HEK293 (cell line): ENCODE data around the gene AIFM3.

Source experiments
- CTCF ChIA-PET: fragments of 350-600 bp; formaldehyde crosslinking; extraction: SDS; loops from one replicate; lab custom pipeline; 2021; ENCODE audit warnings: antibody characterized with exemption; lab: Yijun Ruan, JAX
- POLR2A ChIA-PET: fragments of 300-600 bp; formaldehyde crosslinking; extraction: SDS; loops from one replicate; lab custom pipeline; 2020; ENCODE audit warnings: antibody characterized with exemption, inconsistent platforms; lab: Yijun Ruan, JAX
- H3K27ac ChIP-seq: fragments of 200-500 bp; sonication (Bioruptor generic); 2 replicates; pipeline ENCODE4 v1.5.1; 2014; ENCODE audit warnings: low read depth, low read length, control low read depth, inconsistent platforms; ENCODE audit errors: extremely low read depth
- H3K36me3 ChIP-seq, 2 experiments: fragments of 200-500 bp in 1 of 2; sonication (Bioruptor generic) in 1 of 2; 1 replicate in 1 of 2; 2 replicates in 1 of 2; pipeline ENCODE4 v1.5.1; 2014 to 2017; ENCODE audit warnings: inconsistent platforms in 2 of 2, low read length in 2 of 2; ENCODE audit not compliant: control insufficient read depth in 2 of 2, insufficient read depth in 1 of 2
- H3K4me1 ChIP-seq: fragments of 200-500 bp; sonication (Bioruptor generic); 2 replicates; pipeline ENCODE4 v1.5.1; 2014; ENCODE audit warnings: mild to moderate bottlenecking, low read length, inconsistent platforms; ENCODE audit not compliant: control insufficient read depth, insufficient read depth
- H3K4me3 ChIP-seq: 2 replicates; pipeline ENCODE4 v1.5.1; 2011; ENCODE audit warnings: low read depth, mild to moderate bottlenecking, control low read depth, low read length, moderate library complexity
- H3K9me3 ChIP-seq: fragments of 200-500 bp; sonication (Bioruptor generic); 2 replicates; pipeline ENCODE4 v1.5.1; 2014; ENCODE audit warnings: low read depth, low read length, inconsistent platforms; ENCODE audit not compliant: control insufficient read depth, insufficient read depth
- HOXD13 ChIP-seq: sonication (generic); formaldehyde crosslinking; IDR thresholded peaks from 2 replicates; pipeline ENCODE4 v1.8.0; 2022; ENCODE audit warnings: missing genetic modification reagents, borderline replicate concordance
- IKZF3 ChIP-seq: fragments of 450-650 bp; IDR thresholded peaks from 2 replicates; pipeline ENCODE4 v1.5.0; 2018; ENCODE audit warnings: missing biosample characterization, mild to moderate bottlenecking, missing genetic modification characterization, moderate library complexity
- KLF9 ChIP-seq: fragments of 450-650 bp; formaldehyde crosslinking; IDR thresholded peaks from 2 replicates; pipeline ENCODE4 v1.5.1; 2016; ENCODE audit warnings: missing biosample characterization, missing genetic modification characterization, low read depth
- PRDM1 ChIP-seq: fragments of 450-650 bp; formaldehyde crosslinking; IDR thresholded peaks from 2 replicates; pipeline ENCODE4; 2016; ENCODE audit warnings: missing biosample characterization, missing genetic modification characterization
- SP7 ChIP-seq: fragments of 450-650 bp; formaldehyde crosslinking; IDR thresholded peaks from 2 replicates; pipeline ENCODE4 v1.5.1; 2016; ENCODE audit warnings: missing biosample characterization, missing genetic modification characterization
- ZFHX2 ChIP-seq: fragments of 450-650 bp; formaldehyde crosslinking; conservative IDR thresholded peaks from 2 replicates; pipeline ENCODE4 v1.5.1; 2016; ENCODE audit warnings: missing biosample characterization, missing genetic modification characterization
- ZFP37 ChIP-seq: fragments of 450-650 bp; formaldehyde crosslinking; IDR thresholded peaks from 2 replicates; pipeline ENCODE4 v1.5.1; 2016; ENCODE audit warnings: missing biosample characterization, missing genetic modification characterization
- ZIC2 ChIP-seq: fragments of 450-650 bp; formaldehyde crosslinking; IDR thresholded peaks from 2 replicates; pipeline ENCODE4 v1.5.1; 2016; ENCODE audit warnings: missing biosample characterization, missing genetic modification characterization
- ZNF132 ChIP-seq: fragments of 450-650 bp; formaldehyde crosslinking; IDR thresholded peaks from 2 replicates; pipeline ENCODE4 v1.5.1; 2017; ENCODE audit warnings: missing biosample characterization, missing genetic modification characterization, borderline replicate concordance
- ZNF133 ChIP-seq: fragments of 450-650 bp; formaldehyde crosslinking; IDR thresholded peaks from 2 replicates; pipeline ENCODE4 v1.5.1; 2016; ENCODE audit warnings: missing biosample characterization, missing genetic modification characterization
- ZNF155 ChIP-seq: fragments of 450-650 bp; formaldehyde crosslinking; IDR thresholded peaks from 2 replicates; pipeline ENCODE4 v1.5.1; 2016; ENCODE audit warnings: missing biosample characterization, missing genetic modification characterization
- ZNF157 ChIP-seq: fragments of 450-650 bp; formaldehyde crosslinking; IDR thresholded peaks from 2 replicates; pipeline ENCODE4 v1.5.1; 2016; ENCODE audit warnings: missing biosample characterization, missing genetic modification characterization
- ZNF274 ChIP-seq, 2 experiments: fragments of 200-500 bp in 1 of 2; fragments of 450-650 bp in 1 of 2; sonication (Bioruptor generic) in 1 of 2; formaldehyde crosslinking in 1 of 2; IDR thresholded peaks; 2 replicates each; pipeline versions ENCODE4 v1.5.1 to v1.6.1; 2014 to 2016; ENCODE audit warnings: borderline replicate concordance in 1 of 2, inconsistent platforms in 1 of 2, low read length in 1 of 2, missing biosample characterization in 1 of 2, missing genetic modification characterization in 1 of 2
- ZNF311 ChIP-seq: fragments of 450-650 bp; formaldehyde crosslinking; IDR thresholded peaks from 2 replicates; pipeline ENCODE4 v1.5.1; 2017; ENCODE audit warnings: missing biosample characterization, missing genetic modification characterization, borderline replicate concordance
- ZNF416 ChIP-seq: fragments of 450-650 bp; formaldehyde crosslinking; IDR thresholded peaks from 2 replicates; pipeline ENCODE4 v1.5.1; 2016; ENCODE audit warnings: missing biosample characterization, missing genetic modification characterization
- ZNF501 ChIP-seq: fragments of 450-650 bp; formaldehyde crosslinking; IDR thresholded peaks from 2 replicates; pipeline ENCODE4 v1.5.1; 2016; ENCODE audit warnings: missing biosample characterization, missing genetic modification characterization
- ZNF521 ChIP-seq: fragments of 450-650 bp; formaldehyde crosslinking; IDR thresholded peaks from 2 replicates; pipeline ENCODE4 v1.5.1; 2017; ENCODE audit warnings: missing biosample characterization, mild to moderate bottlenecking, missing genetic modification characterization
- ZNF548 ChIP-seq: fragments of 450-650 bp; formaldehyde crosslinking; IDR thresholded peaks from 2 replicates; pipeline ENCODE4 v1.5.1; 2016; ENCODE audit warnings: missing biosample characterization, missing genetic modification characterization
- ZNF549 ChIP-seq: fragments of 450-650 bp; IDR thresholded peaks from 2 replicates; pipeline ENCODE4 v1.5.1; 2018; ENCODE audit warnings: missing biosample characterization, missing genetic modification characterization, mild to moderate bottlenecking, inconsistent platforms, moderate library complexity
- ZNF585B ChIP-seq: fragments of 450-650 bp; formaldehyde crosslinking; IDR thresholded peaks from 2 replicates; pipeline ENCODE4 v1.5.1; 2016; ENCODE audit warnings: missing biosample characterization, missing genetic modification characterization
- ZNF610 ChIP-seq: fragments of 450-650 bp; formaldehyde crosslinking; IDR thresholded peaks from 2 replicates; pipeline ENCODE4 v1.5.1; 2016; ENCODE audit warnings: missing biosample characterization, missing genetic modification characterization, borderline replicate concordance
- ZNF621 ChIP-seq: fragments of 450-650 bp; formaldehyde crosslinking; IDR thresholded peaks from 2 replicates; pipeline ENCODE4 v1.5.1; 2017; ENCODE audit warnings: missing biosample characterization, missing genetic modification characterization
- ZNF629 ChIP-seq: fragments of 450-650 bp; formaldehyde crosslinking; IDR thresholded peaks from 2 replicates; pipeline ENCODE4 v1.5.1; 2017; ENCODE audit warnings: missing biosample characterization, missing genetic modification characterization
- ZNF677 ChIP-seq: fragments of 450-650 bp; IDR thresholded peaks from 2 replicates; pipeline ENCODE4 v1.5.0; 2018; ENCODE audit warnings: missing biosample characterization, mild to moderate bottlenecking, missing genetic modification characterization, moderate library complexity
- ZNF785 ChIP-seq: fragments of 450-650 bp; formaldehyde crosslinking; IDR thresholded peaks from 2 replicates; pipeline ENCODE4 v1.5.1; 2016; ENCODE audit warnings: missing biosample characterization, missing genetic modification characterization
- ZSCAN16 ChIP-seq: fragments of 450-650 bp; formaldehyde crosslinking; IDR thresholded peaks from 2 replicates; pipeline ENCODE4 v1.5.1; 2016; ENCODE audit warnings: missing biosample characterization, missing genetic modification characterization
- TF ChIP-seq, protein P1 (sequence below): fragments of 450-650 bp; formaldehyde crosslinking; IDR thresholded peaks from 2 replicates; pipeline ENCODE4 v1.5.1; 2016; ENCODE audit warnings: missing biosample characterization, missing genetic modification characterization
- TF ChIP-seq, protein P2 (sequence below): fragments of 450-650 bp; formaldehyde crosslinking; IDR thresholded peaks from 2 replicates; pipeline ENCODE4 v1.5.1; 2016; ENCODE audit warnings: missing biosample characterization, missing genetic modification characterization
- TF ChIP-seq, protein P3 (sequence below): fragments of 450-650 bp; formaldehyde crosslinking; IDR thresholded peaks from 2 replicates; pipeline ENCODE4 v1.5.1; 2017; ENCODE audit warnings: missing biosample characterization, mild to moderate bottlenecking, missing genetic modification characterization, moderate library complexity

The AIFM3 gene

DNA sequence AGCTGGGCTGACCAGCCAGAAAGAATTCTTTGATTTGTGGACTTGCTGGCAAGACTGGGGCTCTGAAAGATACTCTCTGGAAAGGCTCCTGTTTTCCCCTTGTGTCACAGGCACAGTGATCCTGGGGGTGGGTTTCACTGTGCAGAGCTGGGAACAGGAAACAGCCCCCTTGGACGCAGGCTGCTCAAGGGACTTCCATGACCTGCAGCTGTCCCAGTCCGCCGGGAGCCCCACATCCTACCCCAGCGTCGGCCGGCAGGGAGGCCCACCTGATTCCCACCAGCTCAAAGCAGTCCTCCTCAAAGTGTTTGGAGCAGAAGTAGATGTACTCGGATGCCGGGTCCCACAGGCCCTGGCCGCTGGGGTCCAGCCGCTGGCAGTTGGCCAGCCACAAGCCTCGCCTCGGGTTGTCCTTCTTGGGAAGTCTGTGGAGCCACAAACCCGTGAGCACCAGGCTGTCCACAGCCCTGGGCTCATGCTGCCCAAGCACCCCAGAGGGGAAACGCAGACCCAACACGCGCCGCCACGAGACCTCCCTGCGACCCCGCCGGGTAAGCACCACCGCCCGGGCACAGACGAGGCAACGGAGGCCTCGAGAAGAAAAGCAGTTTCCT, 34.0 kb downstream of the AIFM3 start (continued):
- no peak for TF ChIP-seq ZNF549
- no peak for TF ChIP-seq ZNF155 (tag by site-specific recombination)
- no peak for TF ChIP-seq ZNF133
- TF ChIP-seq ZNF521 (tag by site-specific recombination): no peak
- TF ChIP-seq PRDM1 (tag by site-specific recombination): no peak
- TF ChIP-seq ZIC2 (tag by site-specific recombination): 0 out of 2 replicates have a peak, but pooled peaks have one; percentile 8
- no peak for TF ChIP-seq HOXD13 (CRISPR knock-in tag)
- TF ChIP-seq ZNF311 (tag by site-specific recombination): no peak
- no peak for TF ChIP-seq ZFHX2 (tag by site-specific recombination)
- no peak for TF ChIP-seq ZNF132
- TF ChIP-seq ZNF610 (tag by site-specific recombination): no peak
- no peak for TF ChIP-seq ZNF677
- no peak for TF ChIP-seq ZNF157
- TF ChIP-seq, protein P1, sequence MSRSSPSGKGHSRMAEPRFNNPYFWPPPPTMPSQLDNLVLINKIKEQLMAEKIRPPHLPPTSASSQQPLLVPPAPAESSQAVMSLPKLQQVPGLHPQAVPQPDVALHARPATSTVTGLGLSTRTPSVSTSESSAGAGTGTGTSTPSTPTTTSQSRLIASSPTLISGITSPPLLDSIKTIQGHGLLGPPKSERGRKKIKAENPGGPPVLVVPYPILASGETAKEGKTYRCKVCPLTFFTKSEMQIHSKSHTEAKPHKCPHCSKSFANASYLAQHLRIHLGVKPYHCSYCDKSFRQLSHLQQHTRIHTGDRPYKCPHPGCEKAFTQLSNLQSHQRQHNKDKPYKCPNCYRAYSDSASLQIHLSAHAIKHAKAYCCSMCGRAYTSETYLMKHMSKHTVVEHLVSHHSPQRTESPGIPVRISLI (tag by site-specific recombination): no peak
- TF ChIP-seq KLF9 (tag by site-specific recombination): 0 out of 2 replicates have a peak, but pooled peaks have one; percentile 11
- TF ChIP-seq ZNF274 (IDR thresholded peaks at IDR 0.05; ENCODE audit: low read length): no peak
- no peak for TF ChIP-seq ZNF274 (tag by site-specific recombination; IDR thresholded peaks at IDR 0.05; ENCODE audit: borderline replicate concordance)
- no peak for TF ChIP-seq ZNF785
- no peak for TF ChIP-seq ZNF416 (tag by site-specific recombination)
- TF ChIP-seq ZFP37 (tag by site-specific recombination): no peak
- TF ChIP-seq ZNF621 (tag by site-specific recombination): no peak
- 0 out of 2 replicates have a peak, but pooled peaks have one; percentile 24 for TF ChIP-seq ZNF585B
- TF ChIP-seq, protein P2, sequence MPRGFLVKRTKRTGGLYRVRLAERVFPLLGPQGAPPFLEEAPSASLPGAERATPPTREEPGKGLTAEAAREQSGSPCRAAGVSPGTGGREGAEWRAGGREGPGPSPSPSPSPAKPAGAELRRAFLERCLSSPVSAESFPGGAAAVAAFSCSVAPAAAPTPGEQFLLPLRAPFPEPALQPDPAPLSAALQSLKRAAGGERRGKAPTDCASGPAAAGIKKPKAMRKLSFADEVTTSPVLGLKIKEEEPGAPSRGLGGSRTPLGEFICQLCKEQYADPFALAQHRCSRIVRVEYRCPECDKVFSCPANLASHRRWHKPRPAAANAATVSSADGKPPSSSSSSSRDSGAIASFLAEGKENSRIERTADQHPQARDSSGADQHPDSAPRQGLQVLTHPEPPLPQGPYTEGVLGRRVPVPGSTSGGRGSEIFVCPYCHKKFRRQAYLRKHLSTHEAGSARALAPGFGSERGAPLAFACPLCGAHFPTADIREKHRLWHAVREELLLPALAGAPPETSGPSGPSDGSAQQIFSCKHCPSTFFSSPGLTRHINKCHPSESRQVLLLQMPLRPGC: no peak
- TF ChIP-seq, protein P3, sequence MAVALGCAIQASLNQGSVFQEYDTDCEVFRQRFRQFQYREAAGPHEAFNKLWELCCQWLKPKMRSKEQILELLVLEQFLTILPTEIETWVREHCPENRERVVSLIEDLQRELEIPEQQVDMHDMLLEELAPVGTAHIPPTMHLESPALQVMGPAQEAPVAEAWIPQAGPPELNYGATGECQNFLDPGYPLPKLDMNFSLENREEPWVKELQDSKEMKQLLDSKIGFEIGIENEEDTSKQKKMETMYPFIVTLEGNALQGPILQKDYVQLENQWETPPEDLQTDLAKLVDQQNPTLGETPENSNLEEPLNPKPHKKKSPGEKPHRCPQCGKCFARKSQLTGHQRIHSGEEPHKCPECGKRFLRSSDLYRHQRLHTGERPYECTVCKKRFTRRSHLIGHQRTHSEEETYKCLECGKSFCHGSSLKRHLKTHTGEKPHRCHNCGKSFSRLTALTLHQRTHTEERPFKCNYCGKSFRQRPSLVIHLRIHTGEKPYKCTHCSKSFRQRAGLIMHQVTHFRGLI (tag by site-specific recombination): no peak
- TF ChIP-seq, all 188 proteins: peak for 21

DNA sequence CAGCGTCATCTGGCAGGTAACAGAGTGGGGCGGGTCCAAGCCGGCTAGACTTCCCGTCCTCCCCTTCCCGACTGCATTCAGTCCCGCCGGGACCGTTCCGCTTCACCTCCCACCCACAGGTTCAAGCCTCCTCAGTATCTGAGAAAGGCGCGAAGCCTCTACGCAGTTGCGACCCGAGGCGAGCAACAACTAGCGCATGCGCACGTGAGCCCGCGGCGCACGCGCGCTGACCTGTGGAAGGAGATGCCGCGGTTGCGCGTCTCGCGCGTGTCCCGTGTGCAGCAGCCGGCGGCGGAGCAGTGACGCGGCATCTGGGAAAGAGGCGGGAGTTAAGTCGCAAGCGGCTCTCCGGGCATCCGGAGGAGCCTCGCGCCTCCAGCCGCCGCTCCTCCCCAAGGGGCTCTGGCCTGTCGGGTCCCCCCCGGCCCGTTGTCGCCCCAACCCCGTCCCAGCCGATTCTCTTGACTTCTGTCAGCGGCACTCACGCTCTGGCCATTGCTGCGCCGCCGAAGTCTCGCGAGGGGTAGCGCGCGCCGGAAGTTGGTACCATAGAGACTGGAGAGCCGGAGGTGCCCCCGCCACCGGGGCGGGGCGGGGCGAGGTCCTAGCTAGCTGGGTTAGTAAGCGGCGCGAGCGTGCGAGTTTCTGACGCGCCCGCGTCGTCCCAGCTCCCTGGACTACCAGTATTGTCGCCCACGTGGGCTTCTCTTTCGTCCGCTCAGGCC, 34.7 kb downstream of the AIFM3 start, which contains the start of gene THAP7:
THAP7 (minus strand) TSS at position 518 of the 725 bp plus-strand sequence; CDS start at position 311, 207 bp downstream.
- Histone ChIP-seq H3K4me1 (no peaks in the 10 kb centered on the region), H3K4me3 (peak within 1 kb of the TSS; percentile 83), H3K36me3 (peaks cover 0 to 40% of the 10 kb centered on the region in 2 experiments; a peak in 1 of 3 replicates), H3K27ac (peak within 1 kb of the TSS; percentile 65), H3K9me3 (no peaks in the 10 kb centered on the region)
- POLR2A ChIA-PET: interaction anchor here (0.6 to 5.9 kb wide), 22 partner anchors 10 to 298 kb away, joined by 3 to 80 read pairs (median 4); partner anchors contain the start of genes CRKL, LZTR1 and P2RX6
- CTCF ChIA-PET: interaction anchor here (1.1 to 1.6 kb wide), 3 partner anchors 12 to 116 kb away, joined by 3 to 6 read pairs (median 3); no protein-coding TSS in a partner anchor
- TF ChIP-seq, protein P2: no peak; the same call in 1 of the 2 replicates
- TF ChIP-seq ZNF501 (tag by site-specific recombination) (peak; percentile 86; the same call in 1 of the 2 replicates), ZSCAN16 (tag by site-specific recombination) (no peak), ZNF548 (tag by site-specific recombination) (no peak), SP7 (tag by site-specific recombination) (peak; percentile 88), ZNF629 (tag by site-specific recombination) (peak; percentile 74; the same call in 1 of the 2 replicates), PRDM1 (tag by site-specific recombination) (no peak), IKZF3 (peak; percentile 86), KLF9 (tag by site-specific recombination) (peak; percentile 69)
- TF ChIP-seq, protein P1 (tag by site-specific recombination): no peak
